Measurements from ENCODE around the gene PLCD1. TPM values are rescaled to one million over a fixed set of nuclear protein-coding genes. Genes with fewer than 3 reads are reported as not detected.
"Not testable (repeated sequence)": the region's sequence is repeated elsewhere in the genome, so short reads cannot be mapped to it uniquely, and the experiment has no call there.

The PLCD1 gene
- total RNA-seq, 1 donor from 2014 or later, result 13.0 TPM

DNA sequence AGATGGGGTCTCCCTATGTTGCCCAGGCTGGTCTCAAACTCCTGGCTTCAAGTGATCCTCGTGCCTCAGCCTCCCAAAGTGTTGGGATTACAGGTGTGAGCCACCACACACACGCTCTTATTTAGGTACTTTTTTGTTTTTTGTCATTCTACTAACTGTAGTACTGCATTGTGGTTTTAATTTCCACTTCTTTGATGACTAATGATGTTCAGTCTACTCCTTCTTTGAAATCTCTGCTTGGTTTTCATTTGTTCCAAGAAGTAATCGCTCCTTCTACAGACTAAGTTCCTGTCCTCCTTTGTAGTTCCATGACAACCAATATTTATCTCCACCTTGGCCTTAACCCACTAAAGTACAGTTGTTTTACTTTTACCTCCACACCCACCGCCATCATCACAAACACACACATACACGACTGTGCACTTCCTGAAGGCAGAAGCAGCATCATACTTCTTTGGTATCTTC is 9.0 kb upstream of the PLCD1 start:
- no peak for DNase-seq (ENCODE audit: extremely low read depth, low read depth, low spot score)

DNA sequence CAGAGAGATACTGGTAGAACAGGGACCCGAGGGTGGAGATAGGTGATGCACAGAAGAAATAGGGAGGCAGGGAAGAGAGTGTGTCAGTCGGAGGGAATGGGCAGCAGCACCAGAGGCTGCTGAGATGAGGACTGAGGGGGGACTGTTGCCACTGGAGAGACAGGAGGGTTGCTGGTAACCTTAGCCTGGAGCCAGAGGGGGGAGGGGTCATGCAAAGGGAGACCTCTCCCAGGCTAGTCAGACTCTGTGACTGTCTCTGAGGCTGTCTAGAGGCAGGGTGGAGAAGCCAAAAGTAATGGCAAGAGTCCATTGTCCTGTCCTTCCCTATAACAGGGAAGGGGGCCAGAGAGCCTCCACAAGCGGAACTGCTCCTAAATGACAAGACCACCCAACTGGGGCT is 7.5 kb upstream of the PLCD1 start:
- DNase-seq (ENCODE audit: extremely low read depth, low read depth, low spot score), result no peak

DNA sequence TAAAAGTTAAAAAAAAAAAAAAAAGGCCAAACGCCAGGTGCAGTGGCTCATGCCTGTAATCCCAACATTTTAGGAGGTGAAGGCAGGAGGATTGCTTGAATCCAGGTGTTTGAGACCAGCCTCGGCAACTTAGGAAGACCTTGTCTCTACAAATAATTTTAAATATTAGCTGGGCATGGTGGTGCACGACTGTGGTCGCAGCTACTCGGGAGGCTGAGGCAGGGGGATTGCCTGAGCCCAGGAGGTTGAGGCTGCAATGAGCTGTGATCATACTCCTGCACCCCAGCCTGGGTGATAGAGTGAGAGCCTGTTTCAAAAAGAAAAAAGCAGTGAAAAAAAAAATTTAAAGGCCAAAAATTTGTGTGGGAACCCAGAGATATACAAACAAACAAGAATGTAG is 6.8 kb upstream of the PLCD1 start:
- no peak for DNase-seq (ENCODE audit: extremely low read depth, low read depth, low spot score)

DNA sequence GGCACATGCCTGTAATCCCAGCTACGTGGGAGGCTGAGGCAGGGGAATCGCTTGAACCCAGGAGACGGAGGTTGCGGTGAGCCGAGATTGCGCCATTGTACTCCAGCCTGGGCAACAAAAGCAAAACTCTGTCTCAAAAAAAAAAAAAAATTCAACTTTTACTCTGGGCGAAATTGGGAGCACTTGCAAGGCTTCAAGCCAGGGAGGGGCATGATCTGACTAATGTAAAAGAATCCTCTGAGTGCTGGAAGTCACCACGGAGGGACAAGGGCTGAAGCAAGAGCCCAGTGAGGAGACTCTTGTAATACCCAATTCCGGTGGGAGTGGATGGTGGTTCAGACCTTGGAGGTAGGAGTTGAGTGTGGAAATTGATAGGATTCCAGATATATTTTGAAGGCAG is 4.9 kb upstream of the PLCD1 start:
- DNase-seq (ENCODE audit: extremely low read depth, low read depth, low spot score), result not testable (repeated sequence)

DNA sequence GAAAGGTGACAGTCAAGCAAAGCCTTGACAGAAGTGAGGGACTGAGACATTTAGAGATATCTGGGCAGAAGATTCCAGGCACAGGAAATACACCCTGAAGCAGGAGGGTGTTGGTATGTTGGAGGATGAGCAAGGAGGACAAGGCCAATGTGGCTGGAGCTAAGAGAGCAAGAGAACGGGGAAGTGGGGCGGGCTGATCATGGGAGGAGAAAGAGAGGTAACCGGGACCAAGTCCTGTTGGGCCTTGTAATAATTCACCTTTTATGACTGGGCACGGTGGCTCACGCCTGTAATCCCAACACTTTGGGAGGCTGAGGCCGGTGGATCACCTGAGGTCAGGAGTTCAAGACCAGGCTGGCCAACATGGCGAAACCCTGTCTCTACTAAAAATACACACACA is 4.1 kb upstream of the PLCD1 start:
- DNase-seq (ENCODE audit: extremely low read depth, low read depth, low spot score), result not testable (repeated sequence)

DNA sequence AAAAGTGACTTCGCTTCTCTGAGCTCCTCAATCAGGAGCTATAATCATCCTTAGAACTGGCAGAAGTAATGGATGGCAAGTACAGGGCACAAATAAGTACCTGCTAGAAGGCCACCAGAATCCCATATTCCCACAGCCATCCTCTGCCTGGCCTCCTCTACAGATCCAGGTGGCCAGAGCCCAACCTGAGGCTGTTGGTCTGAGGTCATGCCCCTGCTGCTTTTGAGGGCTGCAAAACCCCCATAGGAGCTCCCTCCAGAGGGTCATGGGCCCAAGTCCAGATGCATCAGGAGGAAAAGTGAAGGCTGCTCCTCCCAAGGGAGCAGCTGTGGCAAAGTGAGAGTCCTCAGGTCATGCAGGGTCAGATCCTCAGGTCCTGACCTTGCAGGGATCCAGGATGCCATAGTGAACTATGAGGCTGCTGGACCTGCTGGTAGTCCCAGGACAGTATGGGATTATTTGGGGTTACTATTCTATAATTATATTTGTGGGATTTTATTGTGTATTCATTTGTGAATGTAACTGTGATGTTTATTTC is 3.0 kb upstream of the PLCD1 start:
- DNase-seq (ENCODE audit: extremely low read depth, low read depth, low spot score), result no peak

DNA sequence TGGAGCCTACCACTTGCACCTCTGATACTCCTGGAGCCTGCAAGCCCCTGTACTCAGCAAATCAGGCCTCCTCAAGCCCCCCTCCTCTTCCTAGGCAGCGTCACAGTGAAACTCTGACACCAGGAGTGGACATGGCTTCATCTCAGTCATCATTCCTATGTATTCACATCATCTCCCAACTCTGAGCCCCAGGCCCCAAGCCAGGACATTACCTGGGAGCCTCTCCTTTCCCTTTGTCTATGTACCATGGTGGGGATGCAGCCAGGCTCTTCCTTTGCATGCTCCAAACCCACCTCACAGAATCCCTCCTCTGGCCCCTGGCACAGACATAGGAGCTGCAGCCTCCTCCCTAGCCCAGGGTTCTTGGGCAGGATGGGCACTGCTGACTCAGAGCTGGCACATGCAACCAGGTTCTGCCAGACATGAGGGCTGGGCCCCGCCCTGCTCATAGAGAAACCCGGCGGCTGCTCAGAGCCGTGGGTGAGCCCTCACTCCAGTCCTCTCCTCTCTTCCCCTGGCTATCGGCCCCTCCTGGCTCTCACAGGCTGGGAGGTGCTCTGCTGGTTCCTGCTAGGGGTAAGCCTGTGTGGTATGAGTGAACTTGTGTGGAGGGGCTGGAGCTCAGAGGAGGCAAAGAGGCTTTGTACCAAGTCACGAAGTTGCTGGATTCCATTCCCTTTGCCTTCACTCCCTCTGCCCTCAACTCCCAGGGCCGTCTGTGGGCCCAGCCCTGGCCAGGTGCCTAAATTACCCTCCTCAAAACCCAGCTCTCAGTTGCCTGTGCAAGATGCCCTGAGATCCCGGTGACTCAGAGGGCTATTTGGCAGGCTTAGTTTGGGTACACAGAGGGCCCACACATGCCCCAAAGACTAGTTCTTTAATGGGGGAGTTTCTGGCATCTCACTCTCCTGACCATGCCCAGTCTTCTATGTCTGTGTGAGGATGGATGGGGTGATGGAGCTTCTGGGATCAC is 1.9 kb upstream of the PLCD1 start:
- no peak for DNase-seq (ENCODE audit: extremely low read depth, low read depth, low spot score)

DNA sequence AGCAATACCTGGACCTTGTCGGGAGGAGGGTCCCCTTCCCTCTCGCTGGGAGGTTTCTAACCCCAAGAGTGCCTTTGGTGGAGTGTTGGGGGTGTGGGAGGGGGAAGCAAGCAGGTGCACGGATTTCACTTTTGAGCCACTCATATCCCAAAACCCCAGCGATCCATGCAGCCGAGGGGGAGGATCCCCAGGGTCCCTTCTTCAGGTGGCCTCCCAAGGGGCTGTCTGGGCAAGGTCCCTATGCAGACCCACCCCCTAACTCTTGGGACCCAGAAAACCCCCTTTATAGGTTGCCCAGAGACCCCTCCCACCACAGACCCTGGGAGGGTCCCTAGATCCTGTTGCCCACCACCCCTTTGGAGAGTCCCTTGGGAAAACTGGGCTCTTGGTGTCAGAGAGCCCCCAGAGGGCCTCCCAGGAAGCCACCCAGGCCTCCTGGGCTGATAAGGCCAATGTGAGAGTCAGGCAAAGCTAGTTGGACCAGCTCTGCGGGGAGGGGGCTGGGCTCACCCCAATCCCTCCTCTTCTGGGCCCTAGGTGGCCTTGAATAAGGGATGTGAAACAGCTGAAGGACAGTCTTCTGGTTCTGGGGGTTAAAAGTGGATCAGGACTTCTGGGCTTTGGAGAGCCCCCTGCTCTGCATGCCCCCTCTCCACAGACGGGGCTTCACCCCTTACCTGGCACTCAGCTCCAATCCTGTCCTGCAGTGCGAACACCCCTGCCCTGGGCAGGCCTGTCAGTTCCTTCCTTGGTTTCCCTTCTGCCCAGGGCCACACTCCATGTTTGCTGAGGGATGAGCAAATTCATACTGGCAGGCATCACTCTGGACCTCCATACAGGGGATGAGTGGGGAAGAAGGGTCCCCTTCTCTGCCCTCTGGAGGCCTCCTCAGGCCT is 932 bp upstream of the PLCD1 start:
- DNase-seq (ENCODE audit: extremely low read depth, low read depth, low spot score), result no peak

DNA sequence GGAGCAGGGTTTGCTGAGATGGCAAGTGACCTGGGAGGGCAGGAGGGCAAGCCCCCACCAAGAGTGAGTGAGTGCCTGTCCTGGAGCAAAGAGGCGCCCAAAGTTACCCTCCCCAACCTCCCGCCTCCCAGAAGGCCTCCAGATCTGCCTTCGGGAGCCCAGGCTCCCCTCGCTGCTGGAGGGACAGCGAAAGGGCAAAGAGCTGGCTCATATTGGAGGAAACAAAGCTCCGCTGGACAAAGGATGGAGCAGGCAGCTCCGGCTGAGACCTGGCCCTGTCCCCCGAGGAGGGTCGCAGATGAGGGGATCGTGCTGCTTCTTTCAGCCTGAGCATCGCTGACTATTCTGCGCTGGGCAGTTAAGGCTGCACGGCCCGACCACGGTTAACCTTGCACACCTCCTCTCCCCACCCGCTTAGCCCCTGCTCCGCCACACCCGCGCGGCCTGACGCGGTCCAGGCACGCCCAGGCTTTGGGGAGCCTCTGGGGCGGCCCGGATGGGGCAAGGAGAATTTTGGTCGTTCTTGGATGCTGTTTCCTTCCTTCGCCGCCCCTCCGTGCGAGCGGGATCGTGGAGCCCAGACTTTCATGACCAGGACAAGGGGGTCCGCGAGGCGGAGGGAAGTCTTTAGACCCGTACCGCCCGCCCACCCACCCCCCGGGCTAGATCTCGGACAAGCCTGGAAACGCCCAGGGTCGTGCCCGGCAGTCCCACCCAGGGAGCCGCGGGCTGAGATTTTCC is 651 bp downstream of the PLCD1 start:
- DNase-seq (ENCODE audit: extremely low read depth, low read depth, low spot score), result no peak

DNA sequence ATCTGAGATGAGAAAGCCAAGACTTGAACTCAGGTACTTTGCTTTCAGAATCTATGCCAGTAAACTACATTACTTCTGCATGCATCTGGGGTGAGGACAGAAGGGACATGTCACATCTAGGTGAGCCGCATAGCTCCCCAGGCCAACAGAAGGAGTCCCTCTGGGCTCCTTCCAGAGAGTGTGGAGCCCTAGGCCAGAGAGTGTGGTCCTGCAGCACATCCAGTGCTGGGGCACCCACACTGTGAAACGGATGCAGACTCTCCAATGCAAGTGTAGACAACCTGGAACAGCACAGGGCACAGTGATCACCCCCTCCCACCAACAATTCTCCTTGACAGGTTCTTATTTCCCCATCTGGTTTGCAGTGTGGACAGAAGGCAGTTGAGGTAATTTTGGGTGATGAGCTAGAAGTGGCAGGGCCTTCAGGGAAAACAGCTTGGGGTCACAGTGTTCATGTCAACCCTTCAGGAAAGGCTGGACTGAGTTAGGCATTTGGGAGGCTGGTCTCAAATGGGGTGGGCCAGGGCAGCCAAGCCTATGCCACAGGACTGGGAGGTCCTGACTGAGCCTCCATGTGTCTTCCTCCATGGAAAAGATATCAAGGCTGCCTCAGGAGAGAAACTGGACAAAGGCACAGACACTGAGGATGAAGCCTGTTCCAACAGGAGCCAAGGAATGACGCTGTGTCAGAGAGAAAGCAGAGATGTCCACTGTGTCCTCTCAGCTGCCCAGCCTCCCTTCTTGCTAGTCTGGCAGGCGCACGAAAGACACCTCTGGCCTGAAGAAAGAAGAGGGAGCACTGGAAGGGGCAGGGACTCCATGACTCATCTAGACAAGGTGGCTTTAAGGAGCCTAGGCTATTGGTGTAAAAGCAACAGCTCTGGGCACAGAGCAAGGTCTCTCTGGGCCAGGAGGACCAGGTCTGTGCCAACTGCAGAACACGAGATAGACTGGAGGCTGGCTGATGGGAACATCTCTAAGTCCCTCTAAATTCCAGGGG is 1.7 kb downstream of the PLCD1 start:
- no peak for DNase-seq (ENCODE audit: extremely low read depth, low read depth, low spot score)

DNA sequence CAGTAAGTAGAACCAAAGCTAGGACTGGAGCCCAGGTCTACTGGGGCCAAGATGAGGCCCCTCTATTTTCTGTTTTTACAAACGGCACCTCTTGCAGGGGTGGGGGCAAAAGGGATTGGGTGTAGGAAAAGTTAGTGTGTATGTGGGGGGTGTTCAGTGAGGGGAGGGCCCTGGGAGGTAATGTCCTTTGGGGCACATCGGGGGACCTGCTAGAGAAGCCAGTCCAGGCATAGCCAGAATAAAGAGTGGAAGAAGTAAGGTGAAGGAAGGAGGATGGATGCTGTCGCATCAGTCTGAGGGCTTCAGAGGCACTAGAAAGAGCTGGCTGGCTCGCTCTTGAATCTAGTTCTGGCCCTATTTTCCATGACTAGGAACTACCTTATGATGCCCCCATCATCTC is 2.6 kb downstream of the PLCD1 start:
- DNase-seq (ENCODE audit: extremely low read depth, low read depth, low spot score), result no peak

DNA sequence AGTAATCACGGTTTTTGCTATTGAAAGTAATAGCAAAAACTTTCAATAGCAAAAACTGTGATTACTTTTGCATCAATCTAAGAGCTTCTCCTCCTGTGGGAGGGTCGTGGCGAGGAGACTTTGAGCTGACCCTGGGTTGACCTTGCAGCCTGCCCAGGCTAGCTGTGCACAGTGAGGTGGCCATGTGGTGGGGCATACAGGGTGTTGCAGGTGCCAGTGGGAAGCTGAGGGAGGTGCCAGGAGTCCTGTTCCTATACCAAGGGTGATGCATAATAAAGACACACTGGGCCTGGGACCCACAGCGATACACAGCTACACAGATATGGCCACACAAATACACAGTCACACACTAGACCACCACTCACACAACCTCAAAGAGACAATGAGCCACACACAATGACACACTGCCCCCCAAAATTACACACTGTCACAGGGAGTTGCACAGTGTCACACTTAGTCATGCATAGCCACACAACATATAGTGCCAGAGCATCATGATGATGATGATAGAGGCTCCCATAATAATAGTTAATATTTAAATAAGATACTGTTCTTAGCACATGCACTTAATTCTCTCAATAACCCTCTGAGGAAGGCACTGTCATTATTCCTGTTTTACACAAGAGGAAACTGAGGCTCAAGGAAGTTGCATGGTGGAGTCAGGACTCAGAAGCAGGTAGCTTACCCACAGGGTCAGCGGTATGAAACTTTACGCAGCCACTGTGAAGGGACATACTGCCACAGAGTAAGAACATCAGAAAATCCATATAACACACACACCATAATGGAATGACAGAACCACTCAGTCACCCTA is 6.3 kb downstream of the PLCD1 start:
- no peak for DNase-seq (ENCODE audit: extremely low read depth, low read depth, low spot score)

DNA sequence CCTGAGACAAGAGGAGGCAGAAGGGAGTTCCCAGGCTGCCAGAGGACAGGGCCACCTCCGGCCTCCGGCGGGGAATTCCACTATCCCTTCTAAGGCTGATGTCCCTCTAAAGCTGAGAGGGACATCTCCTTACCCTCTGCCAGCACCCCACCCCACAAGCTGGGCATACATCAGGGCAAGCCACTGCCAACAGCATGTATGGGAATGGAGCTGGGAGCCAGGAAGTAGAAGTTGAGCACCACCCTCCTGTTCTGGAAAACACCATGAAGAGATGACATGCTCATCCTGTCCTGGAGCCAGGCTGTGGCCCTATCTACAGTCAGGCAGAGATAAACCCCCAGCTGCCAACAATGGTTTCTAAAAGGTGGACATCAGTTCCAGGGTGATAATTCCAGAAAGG is 7.1 kb downstream of the PLCD1 start:
- DNase-seq (ENCODE audit: extremely low read depth, low read depth, low spot score), result no peak

DNA sequence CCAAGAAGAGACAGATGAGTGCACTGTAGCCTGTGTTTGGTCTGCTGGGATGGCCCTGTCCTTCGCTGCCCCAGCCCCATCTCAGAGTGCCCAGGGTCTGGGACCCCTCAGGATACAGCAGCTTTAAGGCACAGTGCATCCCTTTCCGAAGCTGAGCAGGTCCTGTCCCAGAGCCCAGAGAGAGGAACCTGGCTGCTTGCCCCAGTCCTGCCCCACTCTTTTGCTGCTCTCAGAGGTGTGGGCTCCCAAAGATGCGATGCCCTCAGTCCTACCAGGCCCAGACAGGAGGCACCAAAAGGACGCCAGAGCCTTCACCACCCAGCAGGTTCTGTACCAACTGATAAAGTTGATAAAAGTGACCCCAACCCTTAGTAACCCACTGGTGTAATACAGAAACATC is 8.2 kb downstream of the PLCD1 start:
- DNase-seq (ENCODE audit: extremely low read depth, low read depth, low spot score), result no peak

DNA sequence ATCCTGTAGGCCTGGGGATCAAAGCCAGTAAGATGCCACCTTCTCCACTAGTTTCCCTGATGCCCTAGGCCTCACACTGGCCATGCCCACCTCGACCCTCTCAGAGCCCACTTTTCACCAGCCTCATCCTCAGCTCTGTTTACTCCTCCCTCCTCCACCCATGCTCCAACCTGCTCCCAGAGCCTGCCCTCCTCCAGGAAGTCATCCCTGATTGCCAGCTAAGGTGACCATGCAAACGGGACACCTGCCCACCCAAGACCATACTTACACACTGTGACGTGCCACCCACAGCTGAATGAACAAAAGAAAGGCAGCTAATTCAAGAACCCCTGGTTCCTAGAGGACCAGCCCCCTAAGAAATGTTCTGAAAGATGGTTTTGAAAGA is 9.1 kb downstream of the PLCD1 start:
- DNase-seq (ENCODE audit: extremely low read depth, low read depth, low spot score), result no peak

DNA sequence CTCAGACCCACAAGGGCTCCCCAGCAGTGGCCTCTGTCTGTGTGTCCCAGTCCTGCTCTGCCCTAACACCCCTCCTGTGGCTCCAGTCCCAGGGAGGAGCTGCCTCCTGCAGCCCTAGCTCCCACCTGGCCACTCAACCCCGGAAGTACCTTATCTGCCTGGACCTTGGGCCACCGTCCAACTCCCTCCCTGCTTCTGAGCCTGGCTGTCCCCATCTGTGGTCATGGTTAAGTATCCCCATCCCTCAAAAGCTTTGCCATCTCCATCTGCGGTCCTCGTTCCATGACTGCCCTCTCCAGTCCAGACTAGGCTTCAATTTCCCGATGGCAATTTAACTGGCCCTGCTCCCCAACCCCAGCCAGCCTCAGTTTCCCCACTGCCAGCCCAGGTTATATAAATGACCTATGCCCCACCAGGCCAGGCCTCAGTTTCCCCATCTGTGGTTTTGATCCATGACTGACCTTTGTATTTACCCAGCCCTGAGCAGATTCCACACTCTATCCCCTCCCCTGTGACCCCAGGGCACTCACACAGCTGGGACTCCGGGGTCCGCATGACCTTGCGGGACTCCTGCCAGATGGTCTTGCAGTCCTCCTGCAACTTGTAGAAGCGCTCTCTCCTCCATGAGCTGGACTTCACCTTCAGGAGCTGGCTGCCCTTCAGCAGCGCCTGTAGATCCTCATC is 9.6 kb downstream of the PLCD1 start:
- no peak for DNase-seq (ENCODE audit: extremely low read depth, low read depth, low spot score)

DNA sequence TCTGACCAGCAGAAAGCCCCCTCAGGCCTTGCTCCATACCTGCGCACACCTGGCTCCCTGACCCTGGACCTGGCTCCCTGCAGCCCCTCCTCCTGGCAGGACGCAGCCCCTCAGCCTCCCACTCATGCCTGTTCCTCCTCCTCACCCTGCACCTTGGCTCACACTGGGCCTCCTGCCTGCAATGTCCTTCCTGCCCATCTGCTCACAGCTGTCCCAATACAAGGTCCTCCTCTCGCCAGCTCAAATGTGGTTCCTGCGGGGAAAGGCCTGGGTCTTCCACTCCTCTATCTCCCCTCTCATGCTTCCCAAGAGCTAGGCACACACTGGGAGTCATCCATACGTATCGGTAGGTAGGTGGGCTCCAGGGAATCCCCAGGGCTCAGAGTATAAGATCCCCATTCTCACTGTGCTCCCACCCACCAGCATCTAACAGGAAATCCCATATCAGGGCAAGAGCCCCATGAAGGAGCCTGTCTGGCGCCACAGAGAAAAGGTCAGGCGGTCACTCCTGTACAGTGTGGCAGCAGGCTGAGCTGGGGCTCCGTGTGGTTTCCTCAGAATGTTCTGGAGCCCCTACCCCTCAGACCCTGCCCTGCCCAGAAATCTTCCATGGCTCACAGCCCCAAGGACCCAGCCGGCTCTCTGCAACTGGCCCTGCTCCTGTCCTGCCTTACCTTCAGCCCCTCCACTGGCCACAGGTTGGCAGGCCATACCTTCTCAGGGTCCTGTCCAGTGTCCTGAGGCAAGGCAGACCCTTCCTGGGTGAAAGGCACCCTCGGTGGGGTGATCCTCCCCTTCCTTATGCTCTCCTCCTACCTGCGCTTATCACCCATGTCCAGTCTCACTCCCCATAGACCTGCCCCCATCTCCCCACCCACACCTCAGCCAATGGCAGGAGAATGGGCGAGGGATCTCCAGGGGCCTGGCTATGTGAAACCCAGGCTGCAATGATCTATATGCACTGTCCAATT is 10.9 kb downstream of the PLCD1 start:
- DNase-seq (ENCODE audit: extremely low read depth, low read depth, low spot score), result no peak
